ENCODE data around the gene SLC11A1.

DNA sequence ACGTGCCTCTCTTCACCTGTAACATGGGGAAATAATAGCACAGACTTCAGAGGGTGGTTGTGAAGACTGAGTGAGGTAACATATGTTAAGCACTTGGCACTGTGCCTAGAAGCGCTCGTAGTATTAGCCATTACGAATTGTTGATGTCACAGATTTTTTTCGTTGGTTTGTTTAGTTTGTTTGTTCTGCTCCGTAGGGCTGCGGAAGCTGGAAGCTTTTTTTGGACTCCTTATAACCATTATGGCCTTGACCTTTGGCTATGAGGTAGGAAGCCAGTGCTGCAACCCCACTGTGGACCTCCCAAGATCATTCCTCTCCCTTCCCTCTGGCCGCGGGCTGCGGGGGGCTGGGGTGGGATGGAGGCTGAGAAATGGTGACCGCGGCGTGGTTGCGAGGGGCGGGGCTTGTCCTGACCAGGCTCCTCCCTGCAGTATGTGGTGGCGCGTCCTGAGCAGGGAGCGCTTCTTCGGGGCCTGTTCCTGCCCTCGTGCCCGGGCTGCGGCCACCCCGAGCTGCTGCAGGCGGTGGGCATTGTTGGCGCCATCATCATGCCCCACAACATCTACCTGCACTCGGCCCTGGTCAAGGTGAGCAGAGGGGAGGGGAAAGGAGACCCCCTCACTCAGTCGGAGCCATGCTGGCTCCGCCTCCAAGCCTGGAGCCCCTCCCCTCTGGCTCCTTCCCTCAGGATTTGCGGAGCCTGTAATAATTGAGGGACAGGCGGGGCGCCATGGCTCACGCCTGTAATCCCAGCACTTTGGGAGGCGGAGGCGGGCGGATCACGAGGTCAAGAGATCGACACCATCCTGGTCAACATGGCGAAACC lies 5.5 kb downstream of the SLC11A1 start:
- TF ChIP-seq, protein P1, sequence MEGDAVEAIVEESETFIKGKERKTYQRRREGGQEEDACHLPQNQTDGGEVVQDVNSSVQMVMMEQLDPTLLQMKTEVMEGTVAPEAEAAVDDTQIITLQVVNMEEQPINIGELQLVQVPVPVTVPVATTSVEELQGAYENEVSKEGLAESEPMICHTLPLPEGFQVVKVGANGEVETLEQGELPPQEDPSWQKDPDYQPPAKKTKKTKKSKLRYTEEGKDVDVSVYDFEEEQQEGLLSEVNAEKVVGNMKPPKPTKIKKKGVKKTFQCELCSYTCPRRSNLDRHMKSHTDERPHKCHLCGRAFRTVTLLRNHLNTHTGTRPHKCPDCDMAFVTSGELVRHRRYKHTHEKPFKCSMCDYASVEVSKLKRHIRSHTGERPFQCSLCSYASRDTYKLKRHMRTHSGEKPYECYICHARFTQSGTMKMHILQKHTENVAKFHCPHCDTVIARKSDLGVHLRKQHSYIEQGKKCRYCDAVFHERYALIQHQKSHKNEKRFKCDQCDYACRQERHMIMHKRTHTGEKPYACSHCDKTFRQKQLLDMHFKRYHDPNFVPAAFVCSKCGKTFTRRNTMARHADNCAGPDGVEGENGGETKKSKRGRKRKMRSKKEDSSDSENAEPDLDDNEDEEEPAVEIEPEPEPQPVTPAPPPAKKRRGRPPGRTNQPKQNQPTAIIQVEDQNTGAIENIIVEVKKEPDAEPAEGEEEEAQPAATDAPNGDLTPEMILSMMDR (conservative IDR thresholded peaks at IDR 0.05; ENCODE audit: low read depth in 2 of 2), result no peak
- TF ChIP-seq POLR2AphosphoS5 (IDR thresholded peaks at IDR 0.05; ENCODE audit: low read depth) (peak; percentile 73), EZH2 (IDR thresholded peaks at IDR 0.05; ENCODE audit: low read depth, unreplicated experiment) (no peak), EZH2phosphoT487 (IDR thresholded peaks at IDR 0.05; ENCODE audit: unreplicated experiment) (no peak), JUNB (IDR thresholded peaks at IDR 0.05; ENCODE audit: unreplicated experiment) (no peak), ZNF331 (CRISPR knock-in tag; IDR thresholded peaks at IDR 0.05; ENCODE audit: low read depth) (no peak), CREB1 (CRISPR knock-in tag; IDR thresholded peaks at IDR 0.05; ENCODE audit: low read depth) (no peak), NANOG (IDR thresholded peaks at IDR 0.05; ENCODE audit: borderline replicate concordance) (no peak)
- TF ChIP-seq, protein P2, sequence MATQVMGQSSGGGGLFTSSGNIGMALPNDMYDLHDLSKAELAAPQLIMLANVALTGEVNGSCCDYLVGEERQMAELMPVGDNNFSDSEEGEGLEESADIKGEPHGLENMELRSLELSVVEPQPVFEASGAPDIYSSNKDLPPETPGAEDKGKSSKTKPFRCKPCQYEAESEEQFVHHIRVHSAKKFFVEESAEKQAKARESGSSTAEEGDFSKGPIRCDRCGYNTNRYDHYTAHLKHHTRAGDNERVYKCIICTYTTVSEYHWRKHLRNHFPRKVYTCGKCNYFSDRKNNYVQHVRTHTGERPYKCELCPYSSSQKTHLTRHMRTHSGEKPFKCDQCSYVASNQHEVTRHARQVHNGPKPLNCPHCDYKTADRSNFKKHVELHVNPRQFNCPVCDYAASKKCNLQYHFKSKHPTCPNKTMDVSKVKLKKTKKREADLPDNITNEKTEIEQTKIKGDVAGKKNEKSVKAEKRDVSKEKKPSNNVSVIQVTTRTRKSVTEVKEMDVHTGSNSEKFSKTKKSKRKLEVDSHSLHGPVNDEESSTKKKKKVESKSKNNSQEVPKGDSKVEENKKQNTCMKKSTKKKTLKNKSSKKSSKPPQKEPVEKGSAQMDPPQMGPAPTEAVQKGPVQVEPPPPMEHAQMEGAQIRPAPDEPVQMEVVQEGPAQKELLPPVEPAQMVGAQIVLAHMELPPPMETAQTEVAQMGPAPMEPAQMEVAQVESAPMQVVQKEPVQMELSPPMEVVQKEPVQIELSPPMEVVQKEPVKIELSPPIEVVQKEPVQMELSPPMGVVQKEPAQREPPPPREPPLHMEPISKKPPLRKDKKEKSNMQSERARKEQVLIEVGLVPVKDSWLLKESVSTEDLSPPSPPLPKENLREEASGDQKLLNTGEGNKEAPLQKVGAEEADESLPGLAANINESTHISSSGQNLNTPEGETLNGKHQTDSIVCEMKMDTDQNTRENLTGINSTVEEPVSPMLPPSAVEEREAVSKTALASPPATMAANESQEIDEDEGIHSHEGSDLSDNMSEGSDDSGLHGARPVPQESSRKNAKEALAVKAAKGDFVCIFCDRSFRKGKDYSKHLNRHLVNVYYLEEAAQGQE (IDR thresholded peaks at IDR 0.05; ENCODE audit: unreplicated experiment), result no peak

Data from GM23338 (cell line).